Large intestine (tissue), 3 donors: Measurements from ENCODE around the gene SLC26A1. TPM values are rescaled to one million over a fixed set of nuclear protein-coding genes. Genes with fewer than 3 reads are reported as not detected.
"Not testable (repeated sequence)": the region's sequence is repeated elsewhere in the genome, so short reads cannot be mapped to it uniquely, and the experiment has no call there.

ENCODE experiments used
- DNase-seq, 2 donors: peaks; one replicate each; pipeline versions ENCODE4 v3.0.0 to v3.0.0-alpha.2; 2013
- H3K27ac ChIP-seq: one replicate; pipeline ENCODE4 v1.5.1; 2013; ENCODE audit warnings: low read length
- H3K27me3 ChIP-seq: 2 replicates; pipeline ENCODE4 v1.6.1; 2013; ENCODE audit warnings: low read length; ENCODE audit not compliant: control insufficient read depth, insufficient read depth
- H3K36me3 ChIP-seq: 2 replicates; pipeline ENCODE4 v1.6.1; 2013; ENCODE audit warnings: low read length; ENCODE audit not compliant: control insufficient read depth, insufficient read depth
- H3K4me1 ChIP-seq: one replicate; pipeline ENCODE4 v1.6.1; 2013; ENCODE audit warnings: low read length; ENCODE audit not compliant: control insufficient read depth, insufficient read depth
- H3K4me3 ChIP-seq: one replicate; pipeline ENCODE4 v1.5.1; 2013; ENCODE audit warnings: low read length
- H3K9me3 ChIP-seq: one replicate; pipeline ENCODE4 v1.6.1; 2013; ENCODE audit warnings: mild to moderate bottlenecking, low read depth, low read length, moderate library complexity; ENCODE audit not compliant: control insufficient read depth
- WGBS: methylation state at CpG from one replicate; pipeline ENCODE4 v1.1.5; 2013; ENCODE audit warnings: low lambda C conversion rate; ENCODE audit not compliant: insufficient coverage; 5-methylcytosine and 5-hydroxymethylcytosine counted together
- polyA plus RNA-seq: library from polyadenylated mRNA; unstranded; fragments of 120-200 nt; gene quantifications from one replicate; pipeline ENCODE4 v1.2.1, GENCODE V29; 2013

SLC26A1 gene
- polyA plus RNA-seq, 1 donor = 10.1 TPM

DNA sequence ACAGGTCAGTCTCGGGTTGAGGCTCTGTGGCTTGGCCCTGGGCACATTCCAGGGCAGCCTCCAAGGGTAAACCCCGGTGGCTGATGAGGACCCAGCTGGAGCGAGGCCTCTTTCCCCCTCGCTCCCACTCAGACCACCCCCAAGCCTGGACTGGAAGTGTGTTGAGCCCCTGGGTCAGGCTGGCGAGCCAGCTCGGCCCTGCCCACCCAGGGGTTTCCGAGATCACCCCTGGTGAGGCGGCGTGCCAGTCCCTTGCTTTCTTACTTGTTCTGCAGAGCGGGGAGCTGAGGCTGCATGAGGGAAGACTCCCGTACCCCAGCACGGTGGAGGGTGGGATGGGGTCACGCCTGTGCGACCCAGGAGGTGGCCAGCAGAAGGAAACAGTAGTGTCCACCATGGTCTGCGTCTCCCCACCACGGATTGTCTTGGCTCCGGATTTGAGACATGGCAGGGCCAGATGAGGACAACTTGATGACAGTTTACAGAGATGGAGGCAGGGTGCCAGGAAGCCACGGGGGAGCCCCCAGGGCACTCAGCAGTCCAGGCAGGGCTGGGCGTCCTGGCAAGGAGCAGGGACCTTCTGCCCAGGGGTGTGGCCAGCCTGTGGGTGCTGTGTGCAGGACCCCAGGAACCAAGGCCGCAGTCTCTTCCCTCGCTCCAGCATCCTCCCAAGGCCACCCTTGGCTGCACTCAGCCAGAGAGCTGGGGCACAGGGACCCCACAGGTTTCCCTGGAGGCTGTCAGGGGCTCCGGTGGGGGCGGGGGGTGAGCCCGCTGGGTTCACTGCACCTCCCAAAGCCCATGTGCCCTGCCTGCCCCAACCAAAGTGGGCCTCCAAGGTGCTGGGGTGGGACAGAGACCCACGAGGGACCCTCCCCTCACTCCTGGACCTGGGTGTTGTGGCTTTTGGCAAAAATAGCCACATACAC, 11.6 kb upstream of the SLC26A1 start:
- H3K27ac ChIP-seq = no peak overlapping the region
- no peak for DNase-seq
- WGBS = no CpG with 5 or more reads among the region's 25 CpGs
- H3K36me3 ChIP-seq = no peaks in the 10 kb centered on the region
- H3K27me3 ChIP-seq = peaks cover 86% of the 10 kb centered on the region
- H3K4me1 ChIP-seq = peaks cover 10% of the 10 kb centered on the region
- H3K4me3 ChIP-seq = no peak overlapping the region
- peaks cover 14% of the 10 kb centered on the region for H3K9me3 ChIP-seq

- Histone ChIP-seq H3K36me3 (no peaks in the 10 kb centered on the region), H3K4me1 (peaks cover 8% of the 10 kb centered on the region), H3K4me3 (no peak overlapping the region), H3K9me3 (peaks cover 14% of the 10 kb centered on the region), H3K27me3 (peaks cover 89% of the 10 kb centered on the region), H3K27ac (no peak overlapping the region)
- DNase-seq = no peak
- no CpG with 5 or more reads among the region's 13 CpGs for WGBS
Observed at GRCh38 chr4:1004071-1004418, 10.8 kb upstream of the SLC26A1 start.

GRCh38 chr4:1003271-1004070, 10.3 kb upstream of the SLC26A1 start:
- H3K9me3 ChIP-seq = peaks cover 14% of the 10 kb centered on the region
- WGBS = no CpG with 5 or more reads among the region's 63 CpGs
- peaks cover 3% of the 10 kb centered on the region for H3K4me1 ChIP-seq
- peaks cover 88% of the 10 kb centered on the region for H3K27me3 ChIP-seq
- no peak overlapping the region for H3K27ac ChIP-seq
- no peaks in the 10 kb centered on the region for H3K36me3 ChIP-seq
- no peak for DNase-seq
- no peak overlapping the region for H3K4me3 ChIP-seq

- no CpG with 5 or more reads among the region's 75 CpGs for WGBS
- Histone ChIP-seq H3K4me3 (no peak overlapping the region), H3K36me3 (no peaks in the 10 kb centered on the region), H3K9me3 (peaks cover 14% of the 10 kb centered on the region), H3K4me1 (peaks cover 7% of the 10 kb centered on the region), H3K27ac (no peak overlapping the region), H3K27me3 (peaks cover 88% of the 10 kb centered on the region)
- DNase-seq = no peak
Observed at GRCh38 chr4:1002631-1003251, 9.5 kb upstream of the SLC26A1 start.

GRCh38 chr4:1002131-1002630, 9.0 kb upstream of the SLC26A1 start:
- DNase-seq = peak; percentile 67 to 86
- Histone ChIP-seq H3K4me3 (no peak overlapping the region), H3K27me3 (peaks cover 87% of the 10 kb centered on the region), H3K27ac (no peak overlapping the region), H3K4me1 (peaks cover 10% of the 10 kb centered on the region), H3K9me3 (peaks cover 16% of the 10 kb centered on the region), H3K36me3 (no peaks in the 10 kb centered on the region)
- no CpG with 5 or more reads among the region's 54 CpGs for WGBS

DNA sequence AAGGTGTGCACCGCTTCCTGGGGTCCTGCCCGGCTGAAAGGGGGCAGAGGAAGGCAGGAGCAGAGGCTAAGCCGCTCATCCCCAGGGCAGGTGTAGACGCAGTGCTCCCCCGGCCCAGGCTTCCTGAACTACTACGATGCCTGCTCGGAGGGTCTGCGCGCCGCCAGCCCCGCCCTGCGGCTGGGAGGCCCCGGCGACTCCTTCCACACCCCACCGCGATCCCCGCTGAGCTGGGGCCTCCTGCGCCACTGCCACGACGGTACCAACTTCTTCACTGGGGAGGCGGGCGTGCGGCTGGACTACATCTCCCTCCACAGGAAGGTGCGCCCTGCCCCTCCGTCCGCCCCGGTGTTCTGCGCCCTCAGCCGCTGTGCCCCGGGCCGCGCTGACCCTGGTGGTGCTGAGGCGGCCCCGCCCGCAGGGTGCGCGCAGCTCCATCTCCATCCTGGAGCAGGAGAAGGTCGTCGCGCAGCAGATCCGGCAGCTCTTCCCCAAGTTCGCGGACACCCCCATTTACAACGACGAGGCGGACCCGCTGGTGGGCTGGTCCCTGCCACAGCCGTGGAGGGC, 8.4 kb upstream of the SLC26A1 start:
- H3K4me1 ChIP-seq = peaks cover 14% of the 10 kb centered on the region
- no peak overlapping the region for H3K27ac ChIP-seq
- peaks cover 16% of the 10 kb centered on the region for H3K9me3 ChIP-seq
- no peak for DNase-seq
- H3K27me3 ChIP-seq = peaks cover 86% of the 10 kb centered on the region
- no peak overlapping the region for H3K4me3 ChIP-seq
- no CpG with 5 or more reads among the region's 48 CpGs for WGBS
- no peaks in the 10 kb centered on the region for H3K36me3 ChIP-seq

DNA sequence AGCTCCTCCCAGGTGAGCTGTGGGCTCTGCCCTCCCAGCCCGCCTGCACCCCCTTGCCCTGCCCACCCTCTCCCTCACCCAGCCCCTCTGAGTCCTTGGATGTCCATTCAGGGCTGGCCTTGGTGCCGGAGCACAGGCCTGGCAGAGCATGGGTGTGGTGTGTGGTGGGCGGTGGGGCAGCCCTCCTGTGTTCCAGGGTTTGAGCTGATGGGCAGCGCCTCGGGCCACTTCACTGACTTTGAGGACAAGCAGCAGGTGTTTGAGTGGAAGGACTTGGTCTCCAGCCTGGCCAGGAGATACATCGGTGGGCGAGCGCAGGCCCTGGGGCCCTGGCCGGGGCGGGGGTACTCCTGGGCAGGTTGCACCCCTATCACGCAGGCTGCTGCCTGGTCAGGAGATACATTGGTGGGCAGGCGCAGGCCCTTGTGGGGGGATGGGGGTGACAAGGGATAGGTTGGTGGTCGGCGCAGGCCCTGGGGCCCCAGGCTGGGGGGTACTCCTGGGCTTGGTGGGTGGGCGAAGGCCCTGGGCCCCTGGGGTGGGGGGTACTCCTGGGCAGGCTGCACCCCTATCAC, 7.6 kb upstream of the SLC26A1 start:
- DNase-seq = no peak
- peaks cover 16% of the 10 kb centered on the region for H3K9me3 ChIP-seq
- H3K4me1 ChIP-seq = peaks cover 23% of the 10 kb centered on the region
- WGBS = no CpG with 5 or more reads among the region's 15 CpGs
- H3K27me3 ChIP-seq = peaks cover 88% of the 10 kb centered on the region
- H3K4me3 ChIP-seq = no peak overlapping the region
- no peaks in the 10 kb centered on the region for H3K36me3 ChIP-seq
- no peak overlapping the region for H3K27ac ChIP-seq

GRCh38 chr4:999882-1000425, 6.8 kb upstream of the SLC26A1 start:
- Histone ChIP-seq H3K9me3 (peaks cover 16% of the 10 kb centered on the region), H3K27ac (no peak overlapping the region), H3K4me1 (peaks cover 28% of the 10 kb centered on the region), H3K4me3 (no peak overlapping the region), H3K36me3 (no peaks in the 10 kb centered on the region), H3K27me3 (peaks cover 80% of the 10 kb centered on the region)
- no CpG with 5 or more reads among the region's 18 CpGs for WGBS
- DNase-seq = no peak

GRCh38 chr4:999240-999863, 6.1 kb upstream of the SLC26A1 start:
- not testable (repeated sequence) for H3K27ac ChIP-seq, H3K36me3 ChIP-seq, DNase-seq, H3K4me3 ChIP-seq
- Histone ChIP-seq H3K4me1 (peaks cover 33% of the 10 kb centered on the region), H3K27me3 (peaks cover 74% of the 10 kb centered on the region), H3K9me3 (peaks cover 16% of the 10 kb centered on the region)
- WGBS = no CpG with 5 or more reads among the region's 21 CpGs
